HUES48 (cell line): ENCODE measurements around the gene INPP1.
"Not testable (repeated sequence)": the region's sequence is repeated elsewhere in the genome, so short reads cannot be mapped to it uniquely, and the experiment has no call there.

Source experiments
- H3K27ac ChIP-seq: one replicate; pipeline ENCODE4 v1.7.0; 2013; ENCODE audit warnings: low read depth, low read length, inconsistent platforms
- H3K27me3 ChIP-seq: 2 replicates; pipeline ENCODE4 v1.6.1; 2013; ENCODE audit warnings: mild to moderate bottlenecking, low read length; ENCODE audit not compliant: control insufficient read depth, insufficient read depth
- H3K36me3 ChIP-seq: 2 replicates; pipeline ENCODE4 v1.6.1; 2013; ENCODE audit warnings: low read length; ENCODE audit not compliant: control insufficient read depth, insufficient read depth
- H3K4me1 ChIP-seq: 2 replicates; pipeline ENCODE4 v1.6.1; 2013; ENCODE audit warnings: mild to moderate bottlenecking, low read length; ENCODE audit not compliant: control insufficient read depth, insufficient read depth
- H3K4me3 ChIP-seq: 2 replicates; pipeline ENCODE4 v1.5.1; 2013; ENCODE audit warnings: mild to moderate bottlenecking, low read depth, low read length
- H3K9ac ChIP-seq: 2 replicates; pipeline ENCODE4 v1.6.1; 2013; ENCODE audit warnings: mild to moderate bottlenecking, low read depth, low read length, moderate library complexity
- H3K9me3 ChIP-seq: 2 replicates; pipeline ENCODE4 v1.6.1; 2013; ENCODE audit warnings: low read length; ENCODE audit not compliant: control insufficient read depth, insufficient read depth

INPP1 gene

DNA sequence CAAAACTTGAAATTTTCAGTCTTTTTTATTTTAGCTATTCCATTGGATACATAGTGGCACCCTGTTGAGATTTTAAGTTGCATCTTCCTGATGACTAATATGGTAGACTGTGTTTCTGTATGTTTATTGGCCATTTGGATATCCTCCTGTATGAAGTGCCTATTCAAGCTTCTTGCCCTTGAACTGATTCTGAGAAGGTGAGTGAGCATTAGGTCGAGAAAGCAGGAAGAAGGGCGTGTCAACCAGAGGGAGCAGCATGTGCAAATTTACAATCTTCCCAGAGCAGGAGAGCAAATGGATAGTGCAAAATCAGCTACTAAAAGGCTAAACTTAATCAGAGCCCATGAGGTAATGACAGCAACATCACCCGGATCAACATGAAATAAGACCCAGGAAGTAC, 8.6 kb downstream of the INPP1 start:
- no peaks in the 10 kb centered on the region for H3K27me3 ChIP-seq
- H3K4me1 ChIP-seq: no peaks in the 10 kb centered on the region
- no peak overlapping the region for H3K9ac ChIP-seq
- H3K27ac ChIP-seq: no peak overlapping the region
- no peaks in the 10 kb centered on the region for H3K9me3 ChIP-seq
- H3K36me3 ChIP-seq: no peaks in the 10 kb centered on the region
- no peak overlapping the region for H3K4me3 ChIP-seq

DNA sequence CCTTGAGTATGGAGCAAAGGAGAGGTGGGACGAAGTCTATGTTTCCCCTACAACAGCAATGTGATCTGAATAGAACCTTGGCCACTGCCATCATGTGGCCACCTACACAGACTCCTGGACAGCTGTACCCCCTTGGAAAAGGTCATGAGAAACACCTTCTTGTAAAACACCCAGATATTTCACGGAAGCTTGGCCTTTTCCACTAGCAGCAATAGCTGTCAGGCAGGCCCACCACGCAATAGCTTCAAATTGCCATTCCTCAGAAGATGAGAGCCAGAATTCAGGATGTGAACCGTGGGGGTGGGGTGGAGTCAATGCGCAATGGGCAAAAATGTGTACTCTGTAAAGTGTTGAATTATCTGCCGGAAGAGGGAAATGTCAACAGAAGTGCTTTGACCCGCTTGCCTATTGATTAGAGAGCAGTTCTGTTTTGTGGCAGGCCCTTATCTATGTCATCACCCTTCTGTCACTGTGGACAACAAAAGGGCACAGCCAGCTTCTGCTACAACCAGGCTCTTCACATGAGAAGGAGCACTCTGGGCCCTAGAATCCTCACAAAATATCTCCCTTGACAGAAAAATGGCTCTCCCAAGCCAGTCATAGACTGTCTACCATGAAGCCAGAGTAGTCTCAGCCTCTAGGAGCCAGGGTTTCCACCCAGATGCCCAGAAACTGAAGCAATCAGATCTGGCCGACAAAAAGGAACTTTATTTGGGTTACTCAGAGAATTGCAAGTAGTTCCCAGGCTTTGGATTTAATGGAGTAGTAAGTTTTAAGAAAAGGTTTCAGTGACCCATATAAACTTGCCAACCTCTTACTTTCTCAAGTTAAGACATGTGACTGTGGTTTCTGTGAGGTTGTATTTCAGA, 9.5 kb downstream of the INPP1 start:
- no peaks in the 10 kb centered on the region for H3K9me3 ChIP-seq
- no peaks in the 10 kb centered on the region for H3K4me1 ChIP-seq
- H3K27me3 ChIP-seq: no peaks in the 10 kb centered on the region
- no peaks in the 10 kb centered on the region for H3K36me3 ChIP-seq
- H3K4me3 ChIP-seq: no peak overlapping the region
- H3K9ac ChIP-seq: no peak overlapping the region
- no peak overlapping the region for H3K27ac ChIP-seq

DNA sequence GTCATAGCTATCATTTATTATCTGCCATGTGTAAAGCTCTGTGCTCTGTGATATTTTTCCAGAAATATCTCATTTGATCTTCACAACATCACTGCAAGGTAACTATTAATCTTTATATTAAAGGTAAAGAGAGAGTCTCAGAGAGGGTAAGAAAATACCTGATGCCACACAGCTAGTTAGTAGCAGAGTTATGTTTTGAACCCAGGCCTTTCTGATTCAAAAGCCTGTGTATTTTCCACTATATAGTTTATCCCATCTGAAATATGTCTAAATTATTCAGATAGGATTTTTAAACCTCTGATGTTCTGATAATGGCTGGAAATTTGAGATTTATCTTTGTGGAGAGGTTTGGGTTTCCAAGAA, 10.1 kb downstream of the INPP1 start:
- Histone ChIP-seq H3K27ac (no peak overlapping the region), H3K36me3 (no peaks in the 10 kb centered on the region), H3K27me3 (no peaks in the 10 kb centered on the region), H3K9me3 (no peaks in the 10 kb centered on the region), H3K9ac (no peak overlapping the region), H3K4me3 (no peak overlapping the region), H3K4me1 (no peaks in the 10 kb centered on the region)

DNA sequence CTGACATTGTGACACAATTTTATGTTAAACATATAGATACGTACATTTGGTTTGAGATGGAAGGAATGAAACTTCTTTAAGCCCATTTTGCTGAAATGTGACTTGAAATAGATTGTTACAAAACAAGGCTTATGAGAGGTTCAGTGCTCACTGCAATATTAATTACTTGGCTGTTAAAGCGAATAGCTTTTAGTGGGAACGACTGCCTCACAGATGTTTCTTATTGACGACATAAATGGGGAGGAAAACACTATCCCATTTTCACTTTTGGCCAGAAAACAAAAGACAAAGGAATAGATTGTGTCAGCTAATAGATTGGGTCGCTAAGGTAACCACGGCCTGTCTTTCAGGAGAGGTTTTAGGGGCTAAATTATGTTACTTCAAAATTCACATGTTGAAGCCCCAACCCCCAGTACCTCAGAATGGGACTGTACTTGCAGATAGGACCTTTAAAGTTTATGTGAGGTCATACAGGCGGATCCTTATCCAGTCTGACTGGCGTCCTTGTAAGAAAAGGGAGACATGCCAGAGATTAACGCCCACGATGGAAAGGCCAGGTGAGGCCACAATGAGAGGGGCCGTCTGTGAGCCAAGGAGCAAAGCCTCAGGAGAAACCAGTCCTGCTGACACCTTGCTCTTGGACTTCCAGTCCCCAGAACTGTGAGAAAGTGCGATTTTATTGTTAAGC, 10.8 kb downstream of the INPP1 start:
- Histone ChIP-seq H3K36me3 (no peaks in the 10 kb centered on the region), H3K9ac (no peak overlapping the region), H3K27ac (no peak overlapping the region), H3K9me3 (no peaks in the 10 kb centered on the region), H3K27me3 (no peaks in the 10 kb centered on the region), H3K4me3 (no peak overlapping the region), H3K4me1 (no peaks in the 10 kb centered on the region)

DNA sequence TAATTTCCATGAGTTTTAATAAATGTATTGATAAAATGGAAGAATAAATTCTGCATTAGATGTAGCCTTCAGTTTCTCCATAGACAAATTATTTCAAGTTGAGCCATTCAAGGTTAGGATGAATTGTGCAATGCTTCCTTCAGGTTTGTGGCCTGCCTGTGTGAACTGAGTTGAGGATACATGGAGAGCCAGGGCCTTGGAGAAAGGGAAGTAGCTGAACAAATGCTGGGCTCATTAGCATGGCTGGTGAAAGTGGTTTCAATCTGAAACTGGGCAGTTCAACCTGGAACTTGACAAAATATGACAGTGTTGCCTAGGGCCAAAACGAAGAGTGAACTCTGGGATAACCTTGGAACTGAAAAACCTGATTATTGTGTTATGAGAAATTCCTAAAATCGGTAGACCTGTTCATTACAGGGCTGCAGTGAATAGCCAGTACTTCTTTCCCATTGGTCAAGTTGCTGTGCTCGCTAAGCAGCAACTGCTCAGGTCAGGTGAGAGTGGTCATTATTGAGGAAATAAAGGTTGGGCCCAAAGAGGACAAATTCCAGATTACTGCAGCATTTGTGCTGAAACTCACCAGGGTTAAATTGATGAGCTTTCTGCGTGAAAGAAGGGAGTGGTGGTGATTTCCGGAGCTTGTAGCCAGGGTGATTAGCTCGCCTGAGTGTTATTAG, 12.7 kb downstream of the INPP1 start:
- H3K27me3 ChIP-seq: no peaks in the 10 kb centered on the region
- no peak overlapping the region for H3K9ac ChIP-seq
- peaks cover 4% of the 10 kb centered on the region; the same call in 1 of the 2 replicates for H3K4me1 ChIP-seq
- no peaks in the 10 kb centered on the region for H3K9me3 ChIP-seq
- H3K36me3 ChIP-seq: no peaks in the 10 kb centered on the region
- H3K27ac ChIP-seq: no peak overlapping the region
- H3K4me3 ChIP-seq: no peak overlapping the region

DNA sequence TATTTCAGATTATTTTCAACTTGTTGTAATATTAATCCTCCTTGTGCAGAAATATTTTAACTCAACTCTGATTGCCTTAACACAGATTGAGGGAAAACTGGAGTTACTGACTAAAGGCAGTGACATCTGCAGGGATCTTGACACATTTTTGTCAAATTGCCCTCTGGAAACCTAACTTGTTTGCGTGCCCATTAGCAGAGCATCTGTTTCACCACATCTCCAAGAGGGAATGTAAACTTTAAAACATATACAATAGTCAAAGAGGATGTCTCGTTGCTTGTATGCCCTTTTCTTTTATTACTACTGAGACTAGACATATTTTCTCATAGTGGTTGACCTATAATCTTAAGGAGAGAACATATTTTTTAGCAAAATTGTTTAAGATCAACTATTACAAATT, 14.2 kb downstream of the INPP1 start:
- no peaks in the 10 kb centered on the region for H3K27me3 ChIP-seq
- H3K36me3 ChIP-seq: no peaks in the 10 kb centered on the region
- H3K4me1 ChIP-seq: peaks cover 4% of the 10 kb centered on the region; the same call in 1 of the 2 replicates
- no peaks in the 10 kb centered on the region for H3K9me3 ChIP-seq
- H3K9ac ChIP-seq: no peak overlapping the region
- H3K27ac ChIP-seq: no peak overlapping the region
- no peak overlapping the region for H3K4me3 ChIP-seq

DNA sequence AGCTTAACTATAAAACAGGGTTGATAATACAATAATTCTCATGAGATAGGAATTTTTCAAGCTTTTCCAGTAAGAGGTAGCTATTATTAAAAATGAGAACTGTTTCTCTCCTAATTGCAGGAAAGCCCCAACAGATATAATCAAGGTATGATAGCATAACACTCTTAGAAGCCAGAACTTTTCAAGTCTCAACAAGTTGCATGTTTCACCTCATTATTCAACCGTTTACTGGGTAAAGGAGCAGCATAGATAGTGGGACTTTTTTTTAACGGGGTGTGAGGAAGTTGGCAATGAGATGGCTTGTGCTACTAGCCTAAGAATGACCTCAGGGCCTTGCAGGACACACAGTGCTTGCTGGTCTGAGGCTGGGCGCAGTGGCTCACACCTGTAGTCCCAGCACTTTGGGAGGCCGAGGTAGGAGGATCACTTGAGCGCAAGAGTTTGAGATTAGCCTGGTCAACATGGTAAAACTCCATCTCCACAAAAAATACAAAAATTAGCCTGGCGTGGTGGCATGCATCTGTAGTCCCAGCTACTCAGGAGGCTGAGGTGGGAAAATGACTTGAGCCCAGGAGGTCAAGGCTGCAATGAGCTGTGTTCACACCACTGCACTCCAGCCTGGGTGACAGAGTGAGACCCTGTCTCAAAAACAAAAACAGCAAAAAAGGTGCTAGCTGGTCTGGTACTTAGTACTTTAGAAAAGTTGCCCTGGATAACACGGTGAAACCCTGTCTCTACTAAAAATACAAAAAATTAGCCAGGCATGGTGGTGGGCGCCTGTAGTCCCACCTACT, 15.5 kb downstream of the INPP1 start:
- H3K9me3 ChIP-seq, H3K4me1 ChIP-seq, H3K4me3 ChIP-seq, H3K27me3 ChIP-seq, H3K36me3 ChIP-seq, H3K9ac ChIP-seq, H3K27ac ChIP-seq: not testable (repeated sequence)

DNA sequence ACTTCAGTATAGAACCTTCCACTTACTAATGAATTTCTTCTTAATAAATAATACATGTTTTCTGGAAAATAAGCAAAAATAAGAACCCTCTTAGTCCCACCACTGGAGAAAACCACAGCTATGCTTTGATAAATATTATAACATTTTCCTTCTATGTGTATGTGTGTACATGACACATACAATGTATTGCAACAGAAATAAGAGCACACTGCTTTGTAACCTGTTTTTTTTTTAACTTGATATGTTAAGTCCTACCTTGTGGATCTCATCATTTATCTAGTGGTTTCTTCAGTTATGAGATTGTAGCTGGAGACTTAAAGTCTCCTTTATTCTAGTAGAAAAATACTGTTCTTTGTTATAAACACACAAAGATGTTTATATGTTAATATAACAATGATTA, 17.2 kb downstream of the INPP1 start:
- Histone ChIP-seq H3K4me1 (peaks cover 4% of the 10 kb centered on the region; the same call in 1 of the 2 replicates), H3K4me3 (no peak overlapping the region), H3K27ac (no peak overlapping the region), H3K27me3 (no peaks in the 10 kb centered on the region), H3K9me3 (no peaks in the 10 kb centered on the region), H3K36me3 (no peaks in the 10 kb centered on the region), H3K9ac (no peak overlapping the region)

DNA sequence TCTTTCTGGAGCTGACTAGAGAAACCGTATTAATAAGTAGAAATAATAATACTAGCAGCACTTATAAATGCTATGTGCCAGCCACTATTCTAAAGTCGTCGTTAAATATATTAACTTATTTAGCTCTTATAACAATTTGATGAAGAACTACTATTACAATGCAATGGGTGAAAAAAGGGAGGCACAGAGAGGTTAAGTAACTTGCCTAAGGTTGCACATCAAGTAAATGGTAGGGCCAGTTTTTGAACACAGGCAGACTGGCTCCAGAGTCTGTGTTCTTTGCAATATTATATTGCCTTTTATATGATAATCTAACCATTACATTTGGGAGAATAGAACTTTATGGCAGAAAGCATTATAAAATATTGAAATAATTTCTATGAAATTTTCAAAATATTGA, 17.6 kb downstream of the INPP1 start:
- Histone ChIP-seq H3K9ac (no peak overlapping the region), H3K9me3 (no peaks in the 10 kb centered on the region), H3K4me1 (peaks cover 4% of the 10 kb centered on the region; the same call in 1 of the 2 replicates), H3K27me3 (no peaks in the 10 kb centered on the region), H3K4me3 (no peak overlapping the region), H3K27ac (no peak overlapping the region), H3K36me3 (no peaks in the 10 kb centered on the region)

DNA sequence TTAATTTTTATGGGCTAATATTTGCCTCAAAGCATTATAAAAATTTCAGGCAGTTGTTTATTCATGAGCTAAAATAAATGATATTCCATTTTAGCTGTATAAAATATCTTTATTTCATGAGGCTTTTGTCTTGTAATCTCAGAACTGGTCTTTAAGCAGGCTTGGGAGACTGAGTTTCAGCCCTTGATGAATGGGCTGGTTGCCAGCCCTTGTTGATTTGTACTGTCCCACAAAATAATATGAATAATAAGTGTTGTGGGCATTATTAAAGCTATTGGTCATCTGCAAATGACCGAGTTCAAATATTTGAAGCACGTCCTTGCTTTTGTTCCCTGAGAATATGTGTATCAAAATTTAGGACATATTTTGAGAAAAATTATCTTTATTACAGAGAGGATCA, 18.2 kb downstream of the INPP1 start:
- H3K27me3 ChIP-seq: no peaks in the 10 kb centered on the region
- H3K9ac ChIP-seq: no peak overlapping the region
- no peaks in the 10 kb centered on the region for H3K36me3 ChIP-seq
- no peak overlapping the region for H3K27ac ChIP-seq
- no peak overlapping the region for H3K4me3 ChIP-seq
- H3K4me1 ChIP-seq: peaks cover 4% of the 10 kb centered on the region; the same call in 1 of the 2 replicates
- H3K9me3 ChIP-seq: no peaks in the 10 kb centered on the region
